Muscle layer of duodenum (tissue), 2 donors: Measurements from ENCODE around the gene NAT10.

Experiments
- H3K27ac ChIP-seq: one replicate; pipeline ENCODE4 v1.7.0; 2013; ENCODE audit warnings: mild to moderate bottlenecking, low read length
- H3K27me3 ChIP-seq: one replicate; pipeline ENCODE4 v1.7.0; 2013; ENCODE audit warnings: low read depth, mild to moderate bottlenecking, control low read depth, low read length
- H3K36me3 ChIP-seq, 2 donors: one replicate each; pipeline ENCODE4 v1.7.0; 2013; ENCODE audit warnings: low read length in 2 of 2, control low read depth in 1 of 2, mild to moderate bottlenecking in 1 of 2; ENCODE audit not compliant: insufficient read depth in 2 of 2, control insufficient read depth in 1 of 2
- H3K4me1 ChIP-seq, 2 donors: one replicate each; pipeline ENCODE4 v1.7.0; 2013; ENCODE audit warnings: low read length in 2 of 2, mild to moderate bottlenecking in 2 of 2, control low read depth in 1 of 2, moderate library complexity in 1 of 2; ENCODE audit not compliant: insufficient read depth in 2 of 2, control insufficient read depth in 1 of 2
- H3K4me3 ChIP-seq, 2 donors: one replicate each; pipeline ENCODE4 v1.7.0; 2013; ENCODE audit warnings: low read length in 2 of 2, low read depth in 1 of 2, mild to moderate bottlenecking in 1 of 2
- H3K9me3 ChIP-seq, 2 donors: one replicate each; pipeline ENCODE4 v1.7.0; 2013; ENCODE audit warnings: low read length in 2 of 2, control low read depth in 1 of 2, mild to moderate bottlenecking in 1 of 2; ENCODE audit not compliant: control insufficient read depth in 1 of 2
- donor health status: healthy.

Gene NAT10

GRCh38 chr11:34111722-34112270, 6.4 kb downstream of the NAT10 start:
- H3K4me3 ChIP-seq: no peak overlapping the region
- no peak overlapping the region for H3K27ac ChIP-seq
- peaks cover 70 to 79% of the 10 kb centered on the region in 2 donors for H3K36me3 ChIP-seq
- no peaks in the 10 kb centered on the region for H3K27me3 ChIP-seq
- peaks cover 0 to 5% of the 10 kb centered on the region in 2 donors for H3K4me1 ChIP-seq
- no peaks in the 10 kb centered on the region for H3K9me3 ChIP-seq

- no peaks in the 10 kb centered on the region for H3K4me1 ChIP-seq
- no peak overlapping the region for H3K4me3 ChIP-seq
- H3K36me3 ChIP-seq: peaks cover 82 to 97% of the 10 kb centered on the region in 2 donors
- H3K27ac ChIP-seq: no peak overlapping the region
- no peaks in the 10 kb centered on the region for H3K9me3 ChIP-seq
- no peaks in the 10 kb centered on the region for H3K27me3 ChIP-seq
Measured at GRCh38 chr11:34114014-34114413, 8.6 kb downstream of the NAT10 start.

- H3K36me3 ChIP-seq: peaks cover 81 to 97% of the 10 kb centered on the region in 2 donors
- no peaks in the 10 kb centered on the region for H3K27me3 ChIP-seq
- H3K4me3 ChIP-seq: no peak overlapping the region
- no peak overlapping the region for H3K27ac ChIP-seq
- no peaks in the 10 kb centered on the region for H3K4me1 ChIP-seq
- H3K9me3 ChIP-seq: no peaks in the 10 kb centered on the region
Measured at GRCh38 chr11:34114471-34114870, 9.0 kb downstream of the NAT10 start.

- H3K4me1 ChIP-seq: no peaks in the 10 kb centered on the region
- H3K27me3 ChIP-seq: no peaks in the 10 kb centered on the region
- no peaks in the 10 kb centered on the region for H3K9me3 ChIP-seq
- peaks cover 71 to 93% of the 10 kb centered on the region in 2 donors for H3K36me3 ChIP-seq
- H3K4me3 ChIP-seq: no peak overlapping the region
- H3K27ac ChIP-seq: no peak overlapping the region
Measured at GRCh38 chr11:34120651-34121050, 15.2 kb downstream of the NAT10 start.

- no peaks in the 10 kb centered on the region for H3K9me3 ChIP-seq
- no peak overlapping the region for H3K4me3 ChIP-seq
- no peaks in the 10 kb centered on the region for H3K4me1 ChIP-seq
- H3K27ac ChIP-seq: no peak overlapping the region
- peaks cover 48 to 82% of the 10 kb centered on the region in 2 donors for H3K36me3 ChIP-seq
- no peaks in the 10 kb centered on the region for H3K27me3 ChIP-seq
Measured at GRCh38 chr11:34124885-34125668, 19.6 kb downstream of the NAT10 start.

- no peaks in the 10 kb centered on the region for H3K4me1 ChIP-seq
- H3K36me3 ChIP-seq: peaks cover 49 to 81% of the 10 kb centered on the region in 2 donors
- H3K27ac ChIP-seq: no peak overlapping the region
- no peaks in the 10 kb centered on the region for H3K9me3 ChIP-seq
- H3K4me3 ChIP-seq: no peak overlapping the region
- H3K27me3 ChIP-seq: no peaks in the 10 kb centered on the region
Measured at GRCh38 chr11:34126959-34127848, 21.8 kb downstream of the NAT10 start.

GRCh38 chr11:34128824-34129223, 23.4 kb downstream of the NAT10 start:
- Histone ChIP-seq H3K27ac (no peak overlapping the region), H3K27me3 (no peaks in the 10 kb centered on the region), H3K9me3 (no peaks in the 10 kb centered on the region), H3K4me1 (no peaks in the 10 kb centered on the region), H3K36me3 (peaks cover 44 to 79% of the 10 kb centered on the region in 2 donors), H3K4me3 (no peak overlapping the region)

- Histone ChIP-seq H3K27me3 (no peaks in the 10 kb centered on the region), H3K27ac (no peak overlapping the region), H3K4me1 (no peaks in the 10 kb centered on the region), H3K36me3 (peaks cover 54 to 82% of the 10 kb centered on the region in 2 donors), H3K9me3 (no peaks in the 10 kb centered on the region), H3K4me3 (no peak overlapping the region)
Measured at GRCh38 chr11:34132261-34132965, 27.0 kb downstream of the NAT10 start.

- no peaks in the 10 kb centered on the region for H3K4me1 ChIP-seq
- no peak overlapping the region for H3K27ac ChIP-seq
- no peak overlapping the region for H3K4me3 ChIP-seq
- H3K36me3 ChIP-seq: peaks cover 68 to 87% of the 10 kb centered on the region in 2 donors
- H3K27me3 ChIP-seq: no peaks in the 10 kb centered on the region
- H3K9me3 ChIP-seq: no peaks in the 10 kb centered on the region
Measured at GRCh38 chr11:34134765-34135164, 29.3 kb downstream of the NAT10 start.

- H3K9me3 ChIP-seq: no peaks in the 10 kb centered on the region
- H3K27ac ChIP-seq: no peak overlapping the region
- peaks cover 67 to 91% of the 10 kb centered on the region in 2 donors for H3K36me3 ChIP-seq
- H3K4me3 ChIP-seq: no peak overlapping the region
- H3K4me1 ChIP-seq: no peaks in the 10 kb centered on the region
- no peaks in the 10 kb centered on the region for H3K27me3 ChIP-seq
Measured at GRCh38 chr11:34135439-34135838, 30.0 kb downstream of the NAT10 start.

GRCh38 chr11:34136420-34136819, 31.0 kb downstream of the NAT10 start:
- Histone ChIP-seq H3K9me3 (no peaks in the 10 kb centered on the region), H3K27ac (no peak overlapping the region), H3K4me3 (no peak overlapping the region), H3K27me3 (no peaks in the 10 kb centered on the region), H3K36me3 (peaks cover 67 to 91% of the 10 kb centered on the region in 2 donors), H3K4me1 (no peaks in the 10 kb centered on the region)
